ENCODE measurements around the gene EDIL3. TPM values are rescaled to one million over a fixed set of nuclear protein-coding genes. Genes with fewer than 3 reads are reported as not detected.

EDIL3 gene
- total and polyA plus RNA-seq, 10 of the 15 experiments (the other 5 are each of a cell fraction or from before 2014, with no cell fraction given): 0.01 to 0.62 (median 0.20) TPM

GRCh38 chr5:83925321-83925954 is 459.2 kb downstream of the EDIL3 start (continued):
- TF ChIP-seq NFYA (IDR thresholded peaks at IDR 0.05; ENCODE audit: borderline replicate concordance, low read depth, low read length): no peak
- TF ChIP-seq MAX (IDR thresholded peaks at IDR 0.05; ENCODE audit: low read depth, low read length): no peak

GRCh38 chr5:83924891-83925290 is 459.8 kb downstream of the EDIL3 start:
- TF ChIP-seq CEBPZ (IDR thresholded peaks at IDR 0.05; ENCODE audit: low read depth, low read length): no peak
- TF ChIP-seq KAT2A (conservative IDR thresholded peaks at IDR 0.05; ENCODE audit: control insufficient read depth, low read depth, low read length): no peak
- no peak for TF ChIP-seq SMC3 (IDR thresholded peaks at IDR 0.05; ENCODE audit: borderline replicate concordance, low read length)
- no peak for TF ChIP-seq SRF (IDR thresholded peaks at IDR 0.05; ENCODE audit: low read depth in 2 of 2, low read length in 2 of 2)
- no peak for TF ChIP-seq GATAD2B (conservative IDR thresholded peaks at IDR 0.05; ENCODE audit: low read depth)
- no peak for TF ChIP-seq TCF7 (IDR thresholded peaks at IDR 0.05; ENCODE audit: borderline replicate concordance)
- TF ChIP-seq ZNF622 (IDR thresholded peaks at IDR 0.05): no peak
- no peak for TF ChIP-seq USF1 (IDR thresholded peaks at IDR 0.05; ENCODE audit: borderline replicate concordance, extremely low read length, insufficient read depth, low read depth, low read length)
- no peak for TF ChIP-seq POLR2AphosphoS2 (IDR thresholded peaks at IDR 0.05; ENCODE audit: low read depth, low read length)
- intact Hi-C loops (cut with micrococcal nuclease; ENCODE audit: unreplicated experiment) (loop anchor here (5.0 kb wide), 2 partner anchors 332 to 1122 kb away; no protein-coding TSS in a partner anchor), in situ Hi-C loops (cut with MboI) (no loop called here)
- Histone ChIP-seq H3K4me3 (no peak overlapping the region), H3K4me2 (ENCODE audit: control insufficient read depth, insufficient read depth) (no peak overlapping the region), H2AFZ (ENCODE audit: control insufficient read depth, low read depth, low read length) (no peak overlapping the region), H3K9ac (ENCODE audit: control insufficient read depth, insufficient read depth, low read length) (no peak overlapping the region), H3K36me3 (ENCODE audit: control insufficient read depth in 2 of 2, insufficient read depth in 2 of 2, low read length in 1 of 2) (no peaks in the 10 kb centered on the region), H3K4me1 (ENCODE audit: control insufficient read depth, insufficient read depth, low read length) (no peaks in the 10 kb centered on the region), H3K27ac (ENCODE audit: control insufficient read depth, insufficient read depth) (no peak overlapping the region), H4K20me1 (ENCODE audit: control insufficient read depth, insufficient read depth) (no peaks in the 10 kb centered on the region), H3K9me3 (replicated peaks; ENCODE audit: control insufficient read depth, insufficient read depth, low read length) (no peaks in the 10 kb centered on the region), H3K27me3 (replicated peaks in 1 of 2; ENCODE audit: control insufficient read depth in 2 of 2, insufficient read depth in 2 of 2, low read length in 1 of 2) (peaks cover 0 to 4% of the 10 kb centered on the region in 2 experiments; a peak in 1 of 4 replicates), H3K79me2 (ENCODE audit: control insufficient read depth, insufficient read depth, low read length) (no peaks in the 10 kb centered on the region)
- FAIRE-seq: no peak
- DNase-seq (ENCODE audit: low read depth, low spot score): no peak
- WGBS (ENCODE audit: insufficient coverage, insufficient replicate concordance, low lambda C conversion rate, missing lambda C conversion rate): 28% methylated on average over 3 of the region's 3 CpGs
- no peak for ATAC-seq
- ChIA-PET RAD21 (ENCODE audit: unreplicated experiment) (no interaction called here), CTCF (interaction anchor here (4.0 to 5.0 kb wide), 2 partner anchors 13 to 208 kb away, joined by 19 to 25 read pairs; no protein-coding TSS in a partner anchor), SMC1A (ENCODE audit: uncharacterized antibody, unreplicated experiment) (interaction anchor here (1.3 to 4.6 kb wide), 2 partner anchors 13 to 115 kb away, joined by 3 to 15 read pairs; no protein-coding TSS in a partner anchor), POLR2A (no interaction called here)
- BruUV-seq (replicated peaks): no TSS peak
